Gastrocnemius medialis (tissue), 4 donors: ENCODE data around the gene ST7L. TPM values are rescaled to one million over a fixed set of nuclear protein-coding genes. Genes with fewer than 3 reads are reported as not detected.

Experiments
- ATAC-seq, 2 donors: fragments of 150-250 bp; one replicate each; pipeline ENCODE4 v1.9.1; 2016
- DNase-seq, 2 donors: peaks; one replicate each; pipeline ENCODE4 v3.0.0-alpha.2; 2019
- H3K27ac ChIP-seq, 4 donors: fragments of 200-600 bp; sonication (generic); 1 replicate in 1 of 4; 2 replicates in 3 of 4; pipeline ENCODE4 v1.5.1; 2016 to 2018; ENCODE audit warnings: mild to moderate bottlenecking in 2 of 4, moderate library complexity in 1 of 4
- H3K27me3 ChIP-seq, 3 donors: fragments of 200-600 bp; sonication (generic) in 2 of 3; 1 replicate in 1 of 3; 2 replicates in 2 of 3; pipeline versions ENCODE4 v1.5.1 to v1.6.0; 2016 to 2019; ENCODE audit warnings: mild to moderate bottlenecking in 1 of 3, moderate library complexity in 1 of 3
- H3K36me3 ChIP-seq, 2 donors: fragments of 200-600 bp; sonication (generic) in 1 of 2; one replicate each; pipeline ENCODE4 v1.5.1; 2017 to 2018
- H3K4me1 ChIP-seq, 2 donors: fragments of 200-600 bp; sonication (generic) in 1 of 2; one replicate each; pipeline ENCODE4 v1.5.1; 2016 to 2017; ENCODE audit warnings: mild to moderate bottlenecking in 2 of 2
- H3K4me3 ChIP-seq, 4 donors: fragments of 200-600 bp; sonication (generic) in 3 of 4; 1 replicate in 1 of 4; 2 replicates in 3 of 4; pipeline ENCODE4 v1.5.1; 2016 to 2019; ENCODE audit warnings: mild to moderate bottlenecking in 2 of 4
- H3K9me3 ChIP-seq, 3 donors: fragments of 200-600 bp; sonication (generic) in 2 of 3; 1 replicate in 1 of 3; 2 replicates in 2 of 3; pipeline ENCODE4 v1.5.1; 2016 to 2019
- POLR2A ChIP-seq, 2 donors: fragments of 450-650 bp; IDR thresholded peaks; one replicate each; pipeline ENCODE4 v1.6.1; 2017; ENCODE audit warnings: antibody characterized with exemption in 2 of 2, mild to moderate bottlenecking in 2 of 2, moderate library complexity in 2 of 2
- in situ Hi-C, 4 donors: fragments of 200-750 bp; cut with MboI; loops; one replicate each; pipeline versions ENCODE4 v1.15.0 to v1.8.0; 2017; ENCODE audit warnings: low sequenced_read_pairs in 4 of 4
- intact Hi-C: fragments of 100-400 bp; cut with DNase I; formaldehyde crosslinking; loops from one replicate; pipeline ENCODE4 v1.15.1; 2023; ENCODE audit warnings: low total_unique reads
- total RNA-seq, 4 donors: library from RNA; depleted of rRNA; stranded (reverse); fragments of >200 nt; gene quantifications; one replicate each; pipeline versions ENCODE4 v1.1.0 to v1.2.3, GENCODE V29; 2016
- TF ChIP-seq, protein P1 (sequence below), 5 experiments: fragments of 450-650 bp in 3 of 5; fragments of 200-600 bp in 2 of 5; sonication (generic) in 2 of 5; IDR thresholded peaks in 4 of 5; conservative IDR thresholded peaks in 1 of 5; 1 replicate in 4 of 5; 2 replicates in 1 of 5; pipeline ENCODE4 v1.5.1; 2016 to 2019; ENCODE audit warnings: antibody characterized with exemption in 5 of 5, mild to moderate bottlenecking in 3 of 5, moderate library complexity in 3 of 5

The ST7L gene
- total RNA-seq, 4 donors from 2014 or later: 9.6 to 16.7 (median 15.0) TPM

DNA sequence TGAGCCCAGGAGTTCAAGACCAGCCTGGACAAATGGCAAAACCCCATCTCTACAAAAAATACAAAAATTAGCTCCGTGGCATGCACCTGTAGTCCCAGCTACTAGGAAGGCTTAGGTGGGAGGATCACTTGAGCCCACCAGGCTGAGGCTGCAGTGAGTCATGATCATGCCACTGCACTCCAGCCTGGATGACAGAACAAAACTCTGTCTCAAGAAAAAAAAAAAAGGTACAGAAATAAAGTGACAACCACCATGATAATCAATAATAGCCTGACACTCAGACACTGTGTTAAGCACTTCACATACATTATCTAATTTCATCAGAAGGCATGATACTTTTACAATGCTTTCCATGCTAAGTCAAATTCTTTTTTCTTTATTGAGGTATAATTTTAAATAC, 53.1 kb downstream of the ST7L start:
- H3K4me1 ChIP-seq: no peaks in the 10 kb centered on the region
- DNase-seq (no peak), ATAC-seq (no peak)
- H3K4me3 ChIP-seq: no peak overlapping the region
- in situ Hi-C loops (no loop called here), intact Hi-C loops (no loop called here)
- no peak overlapping the region for H3K27ac ChIP-seq
- no peaks in the 10 kb centered on the region for H3K9me3 ChIP-seq
- TF ChIP-seq, protein P1, sequence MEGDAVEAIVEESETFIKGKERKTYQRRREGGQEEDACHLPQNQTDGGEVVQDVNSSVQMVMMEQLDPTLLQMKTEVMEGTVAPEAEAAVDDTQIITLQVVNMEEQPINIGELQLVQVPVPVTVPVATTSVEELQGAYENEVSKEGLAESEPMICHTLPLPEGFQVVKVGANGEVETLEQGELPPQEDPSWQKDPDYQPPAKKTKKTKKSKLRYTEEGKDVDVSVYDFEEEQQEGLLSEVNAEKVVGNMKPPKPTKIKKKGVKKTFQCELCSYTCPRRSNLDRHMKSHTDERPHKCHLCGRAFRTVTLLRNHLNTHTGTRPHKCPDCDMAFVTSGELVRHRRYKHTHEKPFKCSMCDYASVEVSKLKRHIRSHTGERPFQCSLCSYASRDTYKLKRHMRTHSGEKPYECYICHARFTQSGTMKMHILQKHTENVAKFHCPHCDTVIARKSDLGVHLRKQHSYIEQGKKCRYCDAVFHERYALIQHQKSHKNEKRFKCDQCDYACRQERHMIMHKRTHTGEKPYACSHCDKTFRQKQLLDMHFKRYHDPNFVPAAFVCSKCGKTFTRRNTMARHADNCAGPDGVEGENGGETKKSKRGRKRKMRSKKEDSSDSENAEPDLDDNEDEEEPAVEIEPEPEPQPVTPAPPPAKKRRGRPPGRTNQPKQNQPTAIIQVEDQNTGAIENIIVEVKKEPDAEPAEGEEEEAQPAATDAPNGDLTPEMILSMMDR (IDR thresholded peaks at IDR 0.05 in 4 of 5, conservative IDR thresholded peaks at IDR 0.05 in 1 of 5): no peak
- TF ChIP-seq POLR2A (IDR thresholded peaks at IDR 0.05): no peak
- peaks cover 0 to 18% of the 10 kb centered on the region in 2 donors for H3K36me3 ChIP-seq
- no peaks in the 10 kb centered on the region for H3K27me3 ChIP-seq

DNA sequence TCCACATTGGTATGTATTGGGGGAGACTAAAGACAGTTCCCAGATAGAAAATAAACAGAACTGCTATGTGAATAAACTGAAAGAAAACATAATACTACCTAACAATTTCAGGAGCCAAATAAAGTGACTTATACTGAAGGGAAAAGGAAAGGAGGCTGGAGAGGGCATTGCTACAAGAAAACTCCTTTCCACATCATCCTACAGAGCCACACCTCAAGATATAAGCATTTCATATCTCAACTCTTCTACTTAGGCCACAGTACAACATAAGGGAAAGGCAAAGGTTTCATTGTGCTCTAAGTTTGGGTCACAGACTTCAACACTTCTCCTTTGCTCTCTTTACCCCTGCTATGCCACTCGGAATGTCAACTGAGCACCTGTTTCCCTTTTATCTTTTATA, 54.9 kb downstream of the ST7L start:
- no peaks in the 10 kb centered on the region for H3K9me3 ChIP-seq
- peaks cover 0 to 6% of the 10 kb centered on the region in 2 donors for H3K36me3 ChIP-seq
- H3K27me3 ChIP-seq: no peaks in the 10 kb centered on the region
- no peak overlapping the region for H3K27ac ChIP-seq
- H3K4me1 ChIP-seq: no peaks in the 10 kb centered on the region
- TF ChIP-seq, protein P1 (IDR thresholded peaks at IDR 0.05 in 4 of 5, conservative IDR thresholded peaks at IDR 0.05 in 1 of 5): no peak
- TF ChIP-seq POLR2A (IDR thresholded peaks at IDR 0.05): no peak
- no peak for ATAC-seq
- no peak overlapping the region for H3K4me3 ChIP-seq
- no peak for DNase-seq
- intact Hi-C loops: no loop called here
- in situ Hi-C loops: no loop called here

DNA sequence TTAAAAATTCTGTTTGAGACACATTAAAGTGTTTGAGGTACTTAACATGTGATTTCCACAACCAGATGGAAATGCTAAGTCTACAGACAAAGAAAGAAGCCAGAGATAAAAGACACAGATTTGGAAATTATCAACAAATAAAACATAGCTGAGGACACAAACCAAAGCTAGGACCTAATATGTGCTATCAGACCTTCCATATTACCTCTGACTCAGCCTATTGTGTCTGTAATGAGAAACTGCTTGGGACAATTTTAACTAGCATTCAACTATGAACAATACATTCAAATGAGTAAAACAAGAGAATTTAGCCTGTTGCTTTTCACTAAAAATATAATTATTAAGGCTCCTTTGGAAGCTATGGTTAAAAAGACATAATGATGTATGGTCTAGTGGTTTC, 55.6 kb downstream of the ST7L start:
- ATAC-seq: no peak
- H3K36me3 ChIP-seq: peaks cover 0 to 4% of the 10 kb centered on the region in 2 donors
- intact Hi-C loops: no loop called here

DNA sequence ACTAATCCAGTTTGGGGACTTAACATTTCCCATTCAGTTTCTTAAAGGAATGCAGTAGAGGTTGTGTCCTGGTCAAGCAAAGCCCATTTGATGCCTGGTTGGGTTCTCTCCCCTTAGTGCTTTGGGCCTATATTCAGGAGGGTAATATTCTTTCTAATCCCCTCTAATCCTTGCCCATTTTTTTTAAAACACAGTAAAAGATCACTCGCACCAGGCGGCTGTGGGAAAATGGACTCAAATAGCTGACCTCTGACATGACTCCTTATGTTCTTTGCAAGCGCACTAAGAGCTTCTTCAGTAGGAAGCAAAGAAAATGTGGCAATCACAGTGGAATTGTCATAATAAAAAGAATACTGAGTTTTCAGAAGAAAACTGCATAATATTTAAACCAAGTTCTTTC, 60.3 kb downstream of the ST7L start:
- Histone ChIP-seq H3K9me3 (no peaks in the 10 kb centered on the region), H3K4me1 (peaks cover 0 to 4% of the 10 kb centered on the region in 2 donors), H3K36me3 (peaks cover 0 to 12% of the 10 kb centered on the region in 2 donors), H3K4me3 (no peak overlapping the region), H3K27me3 (no peaks in the 10 kb centered on the region), H3K27ac (no peak overlapping the region)
- intact Hi-C loops (no loop called here), in situ Hi-C loops (no loop called here)
- TF ChIP-seq, protein P1 (IDR thresholded peaks at IDR 0.05 in 4 of 5, conservative IDR thresholded peaks at IDR 0.05 in 1 of 5): no peak
- TF ChIP-seq POLR2A (IDR thresholded peaks at IDR 0.05): no peak
- ATAC-seq (no peak), DNase-seq (no peak)

More for the DNA sequence above, 55.6 kb downstream of the ST7L start:
- TF ChIP-seq POLR2A (IDR thresholded peaks at IDR 0.05): no peak
- TF ChIP-seq, protein P1 (IDR thresholded peaks at IDR 0.05 in 4 of 5, conservative IDR thresholded peaks at IDR 0.05 in 1 of 5): no peak
- in situ Hi-C loops: no loop called here
- H3K27me3 ChIP-seq: no peaks in the 10 kb centered on the region
- H3K4me1 ChIP-seq: no peaks in the 10 kb centered on the region
- DNase-seq: no peak
- no peak overlapping the region for H3K27ac ChIP-seq
- H3K4me3 ChIP-seq: no peak overlapping the region
- H3K9me3 ChIP-seq: no peaks in the 10 kb centered on the region

DNA sequence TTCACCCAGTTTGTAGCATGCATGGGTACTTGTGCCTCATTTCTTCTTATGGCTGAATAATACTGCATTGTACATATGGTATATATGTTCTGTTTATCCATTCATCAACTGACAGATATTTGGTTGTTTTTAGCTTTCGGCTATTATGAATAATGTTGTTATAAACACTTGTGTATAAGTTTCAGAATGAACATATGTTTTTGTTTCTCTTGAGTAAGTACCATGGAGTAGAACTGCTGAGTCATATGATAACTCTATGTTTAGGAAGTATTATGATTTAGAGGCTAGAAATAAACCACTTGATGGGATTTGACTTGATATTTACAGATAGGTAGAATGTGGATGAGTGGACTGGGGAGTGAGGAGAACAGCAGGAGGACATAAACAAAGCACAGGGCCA, 61.6 kb downstream of the ST7L start:
- Histone ChIP-seq H3K27me3 (no peaks in the 10 kb centered on the region), H3K27ac (no peak overlapping the region), H3K4me1 (peaks cover 0 to 4% of the 10 kb centered on the region in 2 donors), H3K9me3 (no peaks in the 10 kb centered on the region), H3K36me3 (peaks cover 0 to 13% of the 10 kb centered on the region in 2 donors), H3K4me3 (no peak overlapping the region)
- in situ Hi-C loops: no loop called here
- DNase-seq (no peak), ATAC-seq (no peak)
- TF ChIP-seq, protein P1 (IDR thresholded peaks at IDR 0.05 in 4 of 5, conservative IDR thresholded peaks at IDR 0.05 in 1 of 5): no peak
- TF ChIP-seq POLR2A (IDR thresholded peaks at IDR 0.05): no peak
- intact Hi-C loops: no loop called here
